GM06990 (cell line): ENCODE measurements around the gene PCOLCE2.
"Not testable (repeated sequence)": the region's sequence is repeated elsewhere in the genome, so short reads cannot be mapped to it uniquely, and the experiment has no call there.

Source experiments
- DNase-seq: peaks from one replicate; pipeline ENCODE4 v3.0.0-alpha.2; 2011; ENCODE audit not compliant: insufficient read length; ENCODE audit errors: extremely low read depth
- H3K27me3 ChIP-seq: replicated peaks from 2 replicates; pipeline ENCODE4 v1.6.0; 2011; ENCODE audit warnings: low read length; ENCODE audit not compliant: control insufficient read depth, insufficient read depth
- H3K36me3 ChIP-seq: 2 replicates; pipeline ENCODE4 v1.5.1; 2011; ENCODE audit warnings: low read length; ENCODE audit not compliant: control insufficient read depth, insufficient read depth
- H3K4me3 ChIP-seq: replicated peaks from 2 replicates; pipeline ENCODE4 v1.5.1; 2011; ENCODE audit warnings: low read depth, mild to moderate bottlenecking, control low read depth, low read length
- TF ChIP-seq, protein P1 (sequence below): IDR thresholded peaks from 2 replicates; pipeline ENCODE4 v1.5.1; 2011; ENCODE audit warnings: low read length, control low read depth, mild to moderate bottlenecking, inconsistent platforms; ENCODE audit not compliant: insufficient read depth, poor library complexity, severe bottlenecking

PCOLCE2 gene

DNA sequence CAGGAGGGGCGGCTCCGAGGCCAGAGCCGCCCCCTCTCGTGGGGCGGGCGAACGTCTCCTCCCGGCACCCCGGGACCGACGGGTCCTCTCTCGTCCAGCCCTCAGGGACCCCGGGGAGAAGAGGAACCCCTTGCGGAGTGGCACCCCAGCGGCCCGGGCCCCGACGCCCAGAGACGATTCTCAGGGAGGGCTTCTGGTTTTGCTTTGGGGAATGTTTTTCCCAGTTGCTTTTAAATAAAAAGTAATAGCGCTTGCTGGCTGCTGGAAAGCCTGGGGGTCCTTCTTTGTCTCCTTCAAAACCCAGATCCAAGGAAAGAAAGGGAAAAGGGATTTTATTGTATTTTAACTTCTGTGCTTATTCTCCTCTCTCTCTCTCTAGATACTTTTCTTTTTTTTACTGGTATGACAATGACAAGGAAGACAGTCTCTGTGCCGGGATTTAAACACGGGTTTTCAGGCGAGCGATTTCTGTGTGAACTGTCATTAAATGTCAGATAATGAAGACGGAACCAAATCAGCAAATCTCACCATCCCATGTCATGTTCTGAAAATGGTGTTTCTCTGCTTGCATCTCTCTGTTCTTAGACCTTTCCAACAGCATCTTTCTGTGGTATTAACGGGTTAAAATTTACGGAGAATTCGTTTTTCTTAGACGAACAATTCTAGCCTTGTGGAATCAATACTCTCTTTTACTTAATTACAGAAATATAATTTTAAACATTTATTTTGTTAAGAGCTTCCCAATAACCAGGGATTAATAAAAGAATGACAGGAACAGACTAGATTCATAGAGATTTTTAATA, 530 bp upstream of the PCOLCE2 start:
- Histone ChIP-seq H3K36me3 (no peaks in the 10 kb centered on the region), H3K4me3 (peak overlapping the region; percentile 55), H3K27me3 (peaks cover 7% of the 10 kb centered on the region)
- no peak for DNase-seq
- TF ChIP-seq, protein P1, sequence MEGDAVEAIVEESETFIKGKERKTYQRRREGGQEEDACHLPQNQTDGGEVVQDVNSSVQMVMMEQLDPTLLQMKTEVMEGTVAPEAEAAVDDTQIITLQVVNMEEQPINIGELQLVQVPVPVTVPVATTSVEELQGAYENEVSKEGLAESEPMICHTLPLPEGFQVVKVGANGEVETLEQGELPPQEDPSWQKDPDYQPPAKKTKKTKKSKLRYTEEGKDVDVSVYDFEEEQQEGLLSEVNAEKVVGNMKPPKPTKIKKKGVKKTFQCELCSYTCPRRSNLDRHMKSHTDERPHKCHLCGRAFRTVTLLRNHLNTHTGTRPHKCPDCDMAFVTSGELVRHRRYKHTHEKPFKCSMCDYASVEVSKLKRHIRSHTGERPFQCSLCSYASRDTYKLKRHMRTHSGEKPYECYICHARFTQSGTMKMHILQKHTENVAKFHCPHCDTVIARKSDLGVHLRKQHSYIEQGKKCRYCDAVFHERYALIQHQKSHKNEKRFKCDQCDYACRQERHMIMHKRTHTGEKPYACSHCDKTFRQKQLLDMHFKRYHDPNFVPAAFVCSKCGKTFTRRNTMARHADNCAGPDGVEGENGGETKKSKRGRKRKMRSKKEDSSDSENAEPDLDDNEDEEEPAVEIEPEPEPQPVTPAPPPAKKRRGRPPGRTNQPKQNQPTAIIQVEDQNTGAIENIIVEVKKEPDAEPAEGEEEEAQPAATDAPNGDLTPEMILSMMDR: no peak

DNA sequence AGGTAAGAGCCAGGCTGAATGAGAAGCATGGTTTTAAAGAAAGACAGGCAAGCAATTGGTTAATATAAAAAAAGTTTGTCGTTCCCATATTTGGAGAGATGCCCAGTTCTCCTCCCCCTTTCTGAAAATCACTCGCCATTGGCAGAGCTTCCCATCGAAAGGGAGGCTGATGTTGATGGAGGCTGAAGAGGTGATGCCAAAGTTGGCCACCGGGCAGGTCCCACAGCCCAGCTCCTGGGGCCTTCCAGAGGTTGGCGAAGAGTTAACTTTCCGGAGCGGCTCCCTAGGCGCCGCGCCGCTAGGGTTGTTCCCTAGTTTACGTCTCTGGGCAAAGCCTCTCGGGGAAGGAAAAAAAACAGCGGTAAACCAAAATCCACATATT, 793 bp downstream of the PCOLCE2 start:
- H3K4me3 ChIP-seq: peak overlapping the region; percentile 55; the same call in 1 of the 2 replicates
- TF ChIP-seq, protein P1: no peak
- H3K36me3 ChIP-seq: no peaks in the 10 kb centered on the region
- no peak for DNase-seq
- peaks cover 7% of the 10 kb centered on the region for H3K27me3 ChIP-seq

DNA sequence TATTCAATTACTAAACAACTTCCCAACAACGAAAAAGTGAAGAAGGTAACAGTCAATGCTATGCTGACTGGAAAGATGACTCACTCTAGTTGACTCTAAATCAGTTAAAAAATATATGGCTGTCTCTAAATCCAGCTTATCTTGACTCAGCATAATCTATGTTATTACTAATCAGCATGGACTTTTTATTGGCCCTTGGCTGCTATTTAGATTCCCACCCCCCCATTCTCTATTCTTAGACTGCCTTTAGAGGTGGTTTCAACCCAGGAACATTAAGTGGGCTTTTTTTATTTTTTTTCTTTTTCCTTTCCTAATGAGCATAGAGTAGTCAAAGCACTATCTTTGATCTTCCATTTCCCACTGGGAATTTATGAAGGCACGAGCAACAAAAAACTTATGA, 1.9 kb downstream of the PCOLCE2 start:
- Histone ChIP-seq H3K27me3 (peaks cover 7% of the 10 kb centered on the region), H3K36me3 (no peaks in the 10 kb centered on the region), H3K4me3 (no peak overlapping the region)
- TF ChIP-seq, protein P1: no peak
- DNase-seq: no peak

DNA sequence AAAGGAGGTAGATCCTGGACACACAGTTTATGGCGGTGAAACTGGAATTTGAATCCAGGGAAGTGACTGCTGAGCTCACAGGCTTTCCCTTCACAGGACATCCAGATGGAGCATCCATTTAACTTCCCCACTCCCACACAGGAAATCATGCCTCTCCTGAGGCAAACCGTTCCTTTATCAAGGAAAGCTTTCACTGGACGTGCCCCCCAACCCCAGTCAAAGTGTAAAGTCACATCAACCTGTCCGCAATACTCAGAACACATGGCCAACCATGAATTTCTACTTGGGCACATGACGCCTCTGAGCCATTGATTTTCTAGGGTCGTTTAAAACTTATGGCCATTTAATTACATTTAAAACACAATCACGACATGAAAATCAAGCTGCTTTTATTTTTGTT, 2.9 kb downstream of the PCOLCE2 start:
- peaks cover 7% of the 10 kb centered on the region for H3K27me3 ChIP-seq
- TF ChIP-seq, protein P1: no peak
- H3K4me3 ChIP-seq: no peak overlapping the region
- DNase-seq: no peak
- no peaks in the 10 kb centered on the region for H3K36me3 ChIP-seq

DNA sequence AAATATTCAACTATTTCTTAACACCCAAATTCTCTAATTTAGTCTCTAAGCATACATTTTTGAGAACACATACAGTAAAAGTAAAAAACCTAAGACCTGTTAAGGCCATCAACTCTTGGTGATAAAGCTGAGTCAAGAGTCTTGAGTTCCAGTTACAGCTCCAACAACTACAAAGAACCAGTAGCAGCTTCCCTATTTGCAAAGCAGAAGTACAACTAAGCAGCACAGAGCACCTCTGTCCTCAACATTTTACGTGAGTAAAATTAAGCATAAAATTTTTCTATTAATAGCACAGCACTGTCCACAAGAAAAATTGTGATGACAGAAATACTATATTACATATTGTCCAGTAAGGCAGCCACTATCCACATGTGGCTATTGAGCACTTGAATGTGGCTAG, 4.4 kb downstream of the PCOLCE2 start:
- Histone ChIP-seq H3K27me3 (peaks cover 7% of the 10 kb centered on the region), H3K36me3 (no peaks in the 10 kb centered on the region), H3K4me3 (no peak overlapping the region)
- DNase-seq: no peak
- TF ChIP-seq, protein P1: no peak

DNA sequence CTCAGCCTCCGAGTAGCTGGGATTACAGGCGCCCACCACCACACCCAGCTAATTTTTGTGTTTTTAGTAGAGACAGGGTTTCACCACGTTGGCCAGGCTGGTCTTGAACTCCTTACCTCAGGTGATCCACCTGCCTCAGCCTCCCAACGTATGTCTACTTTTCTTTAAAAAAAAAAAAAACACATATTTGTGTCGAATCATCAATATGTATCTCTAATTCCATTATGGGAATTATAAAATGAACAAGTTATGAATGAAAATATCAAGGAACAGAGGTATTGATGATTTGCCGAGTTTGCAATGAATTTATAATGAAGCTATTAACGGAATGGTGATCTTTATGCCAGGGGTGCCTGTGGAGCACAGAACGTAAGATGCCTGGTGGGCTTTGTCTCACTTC, 5.3 kb downstream of the PCOLCE2 start:
- DNase-seq, H3K27me3 ChIP-seq: not testable (repeated sequence)

More for the DNA sequence above, 5.3 kb downstream of the PCOLCE2 start:
- not testable (repeated sequence) for H3K36me3 ChIP-seq, H3K4me3 ChIP-seq
